ENCODE data around the gene CLNK.

CLNK gene

DNA sequence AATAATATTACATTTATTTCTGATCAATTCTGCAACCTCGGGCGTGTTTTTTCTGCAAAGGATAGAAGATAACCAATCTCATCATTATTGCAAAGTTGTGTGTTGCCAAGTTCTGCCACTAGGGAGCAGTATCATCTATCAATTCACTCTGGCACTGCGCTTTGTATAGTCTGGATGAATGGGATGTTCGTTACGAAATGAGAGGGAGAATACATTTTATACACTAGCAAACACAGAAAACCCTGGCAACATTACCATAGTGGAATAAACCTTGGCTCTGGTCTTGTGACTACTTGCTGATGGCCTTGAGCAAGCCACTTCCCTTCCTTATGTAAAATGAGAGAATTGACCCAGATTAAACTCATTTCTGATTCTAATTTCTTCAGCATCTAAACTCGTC is 129.9 kb downstream of the CLNK start:
- TF ChIP-seq FOXP2 (optimal IDR thresholded peaks at IDR 0.05; ENCODE audit: borderline replicate concordance, extremely low read depth, extremely low read length, insufficient read depth) = no peak
- TF ChIP-seq SIN3A (IDR thresholded peaks at IDR 0.05; ENCODE audit: borderline replicate concordance, insufficient read depth, low read length) = no peak
- TF ChIP-seq TAF1 (IDR thresholded peaks at IDR 0.05; ENCODE audit: borderline replicate concordance, insufficient read depth, low read length) = no peak
- no peak for TF ChIP-seq REST (IDR thresholded peaks at IDR 0.05; ENCODE audit: insufficient read depth in 1 of 2, low read depth in 2 of 2, low read length in 2 of 2)
- TF ChIP-seq POLR2AphosphoS5 (IDR thresholded peaks at IDR 0.05; ENCODE audit: low read depth, low read length) = no peak

- TF ChIP-seq TAF1 (IDR thresholded peaks at IDR 0.05; ENCODE audit: borderline replicate concordance, insufficient read depth, low read length) (no peak), POLR2AphosphoS5 (IDR thresholded peaks at IDR 0.05; ENCODE audit: low read depth, low read length) (no peak)
Measured at GRCh38 chr4:10554121-10554520, 130.4 kb downstream of the CLNK start.

- no peak for TF ChIP-seq SIN3A (IDR thresholded peaks at IDR 0.05; ENCODE audit: borderline replicate concordance, insufficient read depth, low read length)
- no peak for TF ChIP-seq TAF1 (IDR thresholded peaks at IDR 0.05; ENCODE audit: borderline replicate concordance, insufficient read depth, low read length)
- no peak for TF ChIP-seq REST (IDR thresholded peaks at IDR 0.05; ENCODE audit: insufficient read depth in 1 of 2, low read depth in 2 of 2, low read length in 2 of 2)
- TF ChIP-seq FOXP2 (optimal IDR thresholded peaks at IDR 0.05; ENCODE audit: borderline replicate concordance, extremely low read depth, extremely low read length, insufficient read depth) = no peak
- TF ChIP-seq POLR2AphosphoS5 (IDR thresholded peaks at IDR 0.05; ENCODE audit: low read depth, low read length) = no peak
Measured at GRCh38 chr4:10552591-10553280, 131.8 kb downstream of the CLNK start.

- TF ChIP-seq SIN3A (IDR thresholded peaks at IDR 0.05; ENCODE audit: borderline replicate concordance, insufficient read depth, low read length) (no peak), REST (IDR thresholded peaks at IDR 0.05; ENCODE audit: insufficient read depth in 1 of 2, low read depth in 2 of 2, low read length in 2 of 2) (no peak), TAF1 (IDR thresholded peaks at IDR 0.05; ENCODE audit: borderline replicate concordance, insufficient read depth, low read length) (no peak), FOXP2 (optimal IDR thresholded peaks at IDR 0.05; ENCODE audit: borderline replicate concordance, extremely low read depth, extremely low read length, insufficient read depth) (no peak), POLR2AphosphoS5 (IDR thresholded peaks at IDR 0.05; ENCODE audit: low read depth, low read length) (no peak)
Measured at GRCh38 chr4:10535912-10536311, 148.7 kb downstream of the CLNK start.

- TF ChIP-seq REST (IDR thresholded peaks at IDR 0.05; ENCODE audit: insufficient read depth in 1 of 2, low read depth in 2 of 2, low read length in 2 of 2) = no peak
- TF ChIP-seq POLR2AphosphoS5 (IDR thresholded peaks at IDR 0.05; ENCODE audit: low read depth, low read length) = no peak
- TF ChIP-seq SIN3A (IDR thresholded peaks at IDR 0.05; ENCODE audit: borderline replicate concordance, insufficient read depth, low read length) = no peak
- TF ChIP-seq FOXP2 (optimal IDR thresholded peaks at IDR 0.05; ENCODE audit: borderline replicate concordance, extremely low read depth, extremely low read length, insufficient read depth) = no peak
- TF ChIP-seq TAF1 (IDR thresholded peaks at IDR 0.05; ENCODE audit: borderline replicate concordance, insufficient read depth, low read length) = no peak
Measured at GRCh38 chr4:10534820-10535219, 149.7 kb downstream of the CLNK start.

Data from PFSK-1 (cell line).